Natural killer cell (primary cell): ENCODE results near the gene GPC1. TPM values are rescaled to one million over a fixed set of nuclear protein-coding genes. Genes with fewer than 3 reads are reported as not detected.

Experiments
- ATAC-seq, 3 donors: fragments of 150-1000 bp in 2 of 3; fragments of 200-7000 bp in 1 of 3; cut with Tn5 transposase; 1 replicate in 1 of 3; 2 replicates in 2 of 3; pipeline ENCODE4 v1.10.0; 2021; ENCODE audit warnings: mild to moderate bottlenecking in 2 of 3, moderate library complexity in 2 of 3
- DNase-seq, 2 donors: peaks; one replicate each; pipeline versions ENCODE4 v3.0.0 to v3.0.0-alpha.2; 2013 to 2021; ENCODE audit warnings: mixed read lengths in 1 of 2
- H3K27ac ChIP-seq: one replicate; pipeline ENCODE4 v1.5.1; 2013; ENCODE audit warnings: mild to moderate bottlenecking, low read length
- H3K27me3 ChIP-seq: one replicate; pipeline ENCODE4 v1.6.1; 2013; ENCODE audit warnings: low read length; ENCODE audit not compliant: control insufficient read depth, insufficient read depth
- H3K36me3 ChIP-seq: one replicate; pipeline ENCODE4 v1.6.1; 2013; ENCODE audit warnings: low read length; ENCODE audit not compliant: control insufficient read depth, insufficient read depth
- H3K4me1 ChIP-seq: one replicate; pipeline ENCODE4 v1.6.1; 2013; ENCODE audit warnings: low read length; ENCODE audit not compliant: control insufficient read depth, insufficient read depth
- H3K4me3 ChIP-seq: one replicate; pipeline ENCODE4 v1.5.1; 2013; ENCODE audit warnings: low read length
- H3K9me3 ChIP-seq: one replicate; pipeline ENCODE4 v1.6.1; 2013; ENCODE audit warnings: low read length; ENCODE audit not compliant: control insufficient read depth, insufficient read depth
- H3K27ac Mint-ChIP-seq, 2 donors: one replicate each; pipeline ENCODE4 v1.8.0; 2022; ENCODE audit warnings: mild to moderate bottlenecking in 2 of 2, mixed read lengths in 2 of 2, moderate library complexity in 1 of 2
- H3K27me3 Mint-ChIP-seq, 2 donors: one replicate each; pipeline ENCODE4 v1.8.0; 2022; ENCODE audit warnings: low read depth in 2 of 2, mixed read lengths in 2 of 2
- H3K36me3 Mint-ChIP-seq: one replicate; pipeline ENCODE4 v1.8.0; 2022; ENCODE audit warnings: mixed read lengths
- H3K4me1 Mint-ChIP-seq, 2 donors: one replicate each; pipeline ENCODE4 v1.8.0; 2022; ENCODE audit warnings: mixed read lengths in 2 of 2
- H3K4me3 Mint-ChIP-seq: one replicate; pipeline ENCODE4 v1.8.0; 2022; ENCODE audit warnings: mild to moderate bottlenecking, moderate library complexity, mixed read lengths
- H3K9me3 Mint-ChIP-seq, 2 donors: one replicate each; pipeline ENCODE4 v1.8.0; 2022; ENCODE audit warnings: mixed read lengths in 2 of 2
- WGBS: methylation state at CpG from one replicate; pipeline ENCODE4 v1.1.7; 2013; ENCODE audit warnings: missing lambda C conversion rate; ENCODE audit not compliant: insufficient coverage; 5-methylcytosine and 5-hydroxymethylcytosine counted together
- intact Hi-C: fragments of 100-400 bp; cut with micrococcal nuclease; formaldehyde crosslinking; loops from one replicate; pipeline ENCODE4 v1.14.2; 2022
- total RNA-seq, 4 donors: library from RNA; stranded (reverse); fragments of 120-200 nt in 1 of 4; gene quantifications; one replicate each; pipeline versions ENCODE4 v1.2.3 to v1.2.4, GENCODE V29; 2013 to 2022
- TF ChIP-seq, protein P1 (sequence below): fragments of 200-600 bp; IDR thresholded peaks from one replicate; pipeline ENCODE4 v1.8.0; 2022; ENCODE audit warnings: antibody characterized with exemption

GPC1 gene
- total RNA-seq, 3 donors from 2014 or later (not counting 1 experiment from before 2014, with no cell fraction given) = 0.79 to 1.4 (median 0.94) TPM

DNA sequence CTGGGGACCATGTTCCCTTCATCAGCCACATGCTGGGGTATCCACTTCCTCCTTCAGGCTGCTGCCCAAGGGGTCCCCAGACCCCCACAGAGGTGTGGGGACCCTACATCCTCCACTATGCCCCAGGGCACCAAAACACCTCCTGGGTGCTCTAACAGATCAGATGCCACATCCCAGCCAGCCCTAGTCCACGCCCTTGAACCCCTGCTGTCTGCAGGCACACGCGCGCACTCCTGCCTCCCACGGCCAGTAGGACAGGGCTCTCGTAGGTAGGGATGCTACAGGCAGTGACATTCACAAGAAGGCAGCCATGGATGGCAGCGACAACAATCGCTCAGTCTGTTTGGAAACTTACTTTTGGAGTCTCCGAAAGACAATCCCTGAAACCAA is 3.0 kb upstream of the GPC1 start:
- H3K9me3 Mint-ChIP-seq = no peaks in the 10 kb centered on the region
- H3K4me1 Mint-ChIP-seq = peaks cover 0 to 4% of the 10 kb centered on the region in 2 donors
- peaks cover 12% of the 10 kb centered on the region for H3K4me1 ChIP-seq
- TF ChIP-seq, protein P1, sequence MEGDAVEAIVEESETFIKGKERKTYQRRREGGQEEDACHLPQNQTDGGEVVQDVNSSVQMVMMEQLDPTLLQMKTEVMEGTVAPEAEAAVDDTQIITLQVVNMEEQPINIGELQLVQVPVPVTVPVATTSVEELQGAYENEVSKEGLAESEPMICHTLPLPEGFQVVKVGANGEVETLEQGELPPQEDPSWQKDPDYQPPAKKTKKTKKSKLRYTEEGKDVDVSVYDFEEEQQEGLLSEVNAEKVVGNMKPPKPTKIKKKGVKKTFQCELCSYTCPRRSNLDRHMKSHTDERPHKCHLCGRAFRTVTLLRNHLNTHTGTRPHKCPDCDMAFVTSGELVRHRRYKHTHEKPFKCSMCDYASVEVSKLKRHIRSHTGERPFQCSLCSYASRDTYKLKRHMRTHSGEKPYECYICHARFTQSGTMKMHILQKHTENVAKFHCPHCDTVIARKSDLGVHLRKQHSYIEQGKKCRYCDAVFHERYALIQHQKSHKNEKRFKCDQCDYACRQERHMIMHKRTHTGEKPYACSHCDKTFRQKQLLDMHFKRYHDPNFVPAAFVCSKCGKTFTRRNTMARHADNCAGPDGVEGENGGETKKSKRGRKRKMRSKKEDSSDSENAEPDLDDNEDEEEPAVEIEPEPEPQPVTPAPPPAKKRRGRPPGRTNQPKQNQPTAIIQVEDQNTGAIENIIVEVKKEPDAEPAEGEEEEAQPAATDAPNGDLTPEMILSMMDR = no peak
- H3K36me3 Mint-ChIP-seq = no peaks in the 10 kb centered on the region
- 87% methylated on average over 9 of the region's 9 CpGs for WGBS
- no peak overlapping the region for H3K4me3 Mint-ChIP-seq
- peaks cover 13% of the 10 kb centered on the region for H3K27me3 ChIP-seq
- intact Hi-C loops = no loop called here
- H3K4me3 ChIP-seq = no peak overlapping the region
- peaks cover 9 to 16% of the 10 kb centered on the region in 2 donors for H3K27me3 Mint-ChIP-seq
- ATAC-seq (no peak), DNase-seq (peak in 1 of 2 donors; percentile 13)
- no peak overlapping the region for H3K27ac Mint-ChIP-seq
- no peaks in the 10 kb centered on the region for H3K36me3 ChIP-seq
- no peaks in the 10 kb centered on the region for H3K9me3 ChIP-seq
- H3K27ac ChIP-seq = no peak overlapping the region

DNA sequence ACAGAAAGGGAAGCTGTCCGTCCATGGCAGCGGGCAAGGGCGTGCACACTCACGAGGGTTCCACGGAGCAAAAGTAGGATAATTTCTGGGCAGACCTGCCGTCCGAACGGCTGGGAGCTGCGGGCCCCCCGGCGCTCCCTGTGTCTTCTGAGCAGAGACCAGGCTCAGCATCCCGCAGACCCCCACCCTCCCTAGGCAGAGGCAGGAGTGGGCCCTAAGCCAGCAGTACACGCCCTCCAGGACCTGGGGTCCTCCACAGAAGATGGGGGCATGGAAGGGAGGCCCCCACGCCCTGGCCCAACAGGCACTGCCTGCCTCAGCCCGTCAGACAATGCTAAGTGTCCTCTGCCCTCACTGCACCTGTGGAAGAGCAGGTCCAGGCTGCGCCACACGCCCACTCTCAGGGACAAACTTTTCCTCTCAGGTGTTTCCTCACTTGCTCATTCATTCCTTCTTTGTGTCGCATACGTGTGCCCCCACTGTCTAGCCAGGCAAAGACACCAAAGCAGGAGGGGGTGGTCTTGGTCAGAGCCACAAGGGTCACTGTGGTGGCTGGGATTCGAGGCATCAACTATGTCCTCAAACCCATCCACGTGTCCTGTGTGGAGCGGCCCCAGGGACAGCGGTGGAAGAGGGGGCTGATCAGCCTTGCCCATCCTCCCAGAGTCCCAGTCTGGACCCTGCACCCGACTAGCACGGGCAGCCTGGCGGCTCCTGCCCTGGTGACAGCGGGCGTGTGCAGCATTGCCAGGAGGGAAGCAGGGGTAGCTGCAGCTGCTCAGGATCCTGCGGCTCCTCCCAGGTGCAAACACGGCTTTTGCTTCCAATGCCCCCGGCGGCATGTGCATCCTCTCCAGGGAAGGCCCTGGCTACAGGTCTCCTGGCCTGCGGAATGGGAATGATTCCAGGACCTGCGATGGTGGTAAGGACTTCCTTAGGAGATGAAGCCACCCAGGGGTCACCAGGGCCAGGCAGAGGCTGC is 2.4 kb upstream of the GPC1 start:
- Mint-ChIP-seq H3K27me3 (peaks cover 13 to 18% of the 10 kb centered on the region in 2 donors), H3K4me1 (peaks cover 0 to 9% of the 10 kb centered on the region in 2 donors), H3K36me3 (no peaks in the 10 kb centered on the region), H3K27ac (no peak overlapping the region), H3K4me3 (peak overlapping the region; percentile 75), H3K9me3 (no peaks in the 10 kb centered on the region)
- H3K4me1 ChIP-seq = peaks cover 14% of the 10 kb centered on the region
- TF ChIP-seq, protein P1 = no peak
- 83% methylated on average over 34 of the region's 34 CpGs for WGBS
- H3K27ac ChIP-seq = no peak overlapping the region
- no peak for ATAC-seq
- no peak for DNase-seq
- no peaks in the 10 kb centered on the region for H3K9me3 ChIP-seq
- H3K36me3 ChIP-seq = no peaks in the 10 kb centered on the region
- intact Hi-C loops = no loop called here
- no peak overlapping the region for H3K4me3 ChIP-seq
- H3K27me3 ChIP-seq = peaks cover 20% of the 10 kb centered on the region

DNA sequence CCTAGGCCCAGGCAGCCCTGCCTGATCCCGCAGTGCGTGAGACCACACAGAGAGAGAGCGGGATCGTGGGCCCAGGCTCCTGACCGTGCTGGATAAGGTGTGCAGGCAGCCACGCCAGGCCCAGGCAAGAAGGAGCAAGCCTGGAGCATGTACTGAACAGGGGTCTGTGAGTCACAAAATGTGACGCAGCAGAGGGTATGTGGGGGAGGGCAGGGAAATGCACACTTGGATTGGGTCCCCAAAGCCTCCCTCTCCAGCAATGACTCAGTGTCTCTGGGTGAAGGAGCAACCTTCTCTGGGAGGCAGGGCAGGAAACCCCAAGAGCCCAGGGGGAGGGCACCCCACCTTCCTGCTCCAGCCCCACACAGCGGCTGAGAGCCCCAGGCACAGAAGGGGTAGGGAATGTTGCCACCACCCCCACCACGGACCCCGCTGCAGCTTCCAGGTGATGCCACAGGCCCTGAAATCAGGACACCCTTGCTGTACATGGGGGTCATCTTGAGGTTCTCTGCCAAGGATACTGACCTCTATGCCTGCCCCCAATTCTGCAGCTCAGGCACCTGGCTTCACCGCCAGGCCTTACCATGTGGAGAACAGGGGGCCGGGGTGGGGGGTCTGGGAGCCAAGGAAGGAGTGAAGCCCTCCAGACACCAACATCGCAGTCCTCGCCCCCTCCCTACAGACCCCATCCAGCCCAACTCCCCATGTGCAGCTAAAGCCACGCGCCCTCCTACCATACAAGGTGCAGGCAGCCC is 1.3 kb upstream of the GPC1 start:
- H3K4me1 ChIP-seq = peaks cover 17% of the 10 kb centered on the region
- H3K9me3 ChIP-seq = no peaks in the 10 kb centered on the region
- H3K36me3 Mint-ChIP-seq = no peaks in the 10 kb centered on the region
- WGBS = 80% methylated on average over 16 of the region's 16 CpGs
- intact Hi-C loops = no loop called here
- H3K9me3 Mint-ChIP-seq = no peaks in the 10 kb centered on the region
- H3K4me1 Mint-ChIP-seq = peaks cover 0 to 13% of the 10 kb centered on the region in 2 donors
- no peaks in the 10 kb centered on the region for H3K36me3 ChIP-seq
- H3K27ac Mint-ChIP-seq = no peak overlapping the region
- TF ChIP-seq, protein P1 = no peak
- DNase-seq (no peak), ATAC-seq (no peak)
- peaks cover 21% of the 10 kb centered on the region for H3K27me3 ChIP-seq
- peak overlapping the region; percentile 24 for H3K4me3 ChIP-seq
- H3K27me3 Mint-ChIP-seq = peaks cover 13 to 16% of the 10 kb centered on the region in 2 donors
- H3K27ac ChIP-seq = no peak overlapping the region
- peak overlapping the region; percentile 86 for H3K4me3 Mint-ChIP-seq
